GM12878 (cell line): ENCODE data around the gene MAT1A. TPM values are rescaled to one million over a fixed set of nuclear protein-coding genes. Genes with fewer than 3 reads are reported as not detected.
A peak's percentile ranks its signal among the peaks of the same experiment; 100 is the strongest.

Experiments used
- ATAC-seq: fragments of 200-7000 bp; cut with Tn5 transposase; 3 replicates; pipeline ENCODE4 v1.9.1; 2020; ENCODE audit warnings: mild to moderate bottlenecking, moderate library complexity
- BruUV-seq: library from RNA; stranded (reverse); fragments of 400-500 nt; replicated peaks from 2 replicates; lab custom pipeline; 2021; lab: Mats Ljungman, UMichigan
- CTCF ChIA-PET: fragments of 300-600 bp; sonication (Branson Sonifier 250); formaldehyde crosslinking; extraction: SDS; loops from one replicate; lab custom pipeline; 2021; ENCODE audit warnings: inconsistent platforms; lab: Yijun Ruan, JAX
- POLR2A ChIA-PET: fragments of 350-600 bp; formaldehyde crosslinking; extraction: SDS; loops from one replicate; lab custom pipeline; 2021; ENCODE audit warnings: inconsistent platforms; lab: Charles Lee
- RAD21 ChIA-PET: fragments of 300-600 bp; sonication (Branson Sonifier 250); formaldehyde crosslinking; loops from one replicate; lab custom pipeline; 2023; ENCODE audit warnings: antibody characterized with exemption; ENCODE audit not compliant: unreplicated experiment; lab: Charles Lee
- SMC1A ChIA-PET: fragments of 300-600 bp; sonication (Branson Sonifier 250); formaldehyde crosslinking; loops from one replicate; lab custom pipeline; 2023; ENCODE audit not compliant: unreplicated experiment, uncharacterized antibody; lab: Charles Lee
- DNase-seq: peaks from one replicate; pipeline ENCODE4 v3.0.0-alpha.2; 2011; ENCODE audit warnings: low read depth, low spot score
- FAIRE-seq: peaks from 3 replicates; lab custom pipeline; 2011; peaks lifted over from hg19 to GRCh38; lab: Jason Lieb, UNC
- H2AFZ ChIP-seq: 2 replicates; pipeline ENCODE4 v1.6.0; 2011; ENCODE audit warnings: low read depth, low read length, control low read depth; ENCODE audit not compliant: control insufficient read depth
- H3K27ac ChIP-seq: 2 replicates; pipeline ENCODE4 v1.5.1; 2011; ENCODE audit warnings: control low read depth; ENCODE audit not compliant: control insufficient read depth, insufficient read depth
- H3K27me3 ChIP-seq, 2 experiments: replicated peaks in 1 of 2; 2 replicates each; pipeline versions ENCODE4 v1.6.0 to v1.6.1; 2011; ENCODE audit warnings: low read length in 1 of 2; ENCODE audit not compliant: control insufficient read depth in 2 of 2, insufficient read depth in 2 of 2
- H3K36me3 ChIP-seq, 2 experiments: 2 replicates each; pipeline ENCODE4 v1.5.1; 2011; ENCODE audit warnings: low read length in 1 of 2; ENCODE audit not compliant: control insufficient read depth in 2 of 2, insufficient read depth in 2 of 2
- H3K4me1 ChIP-seq: 2 replicates; pipeline ENCODE4 v1.6.1; 2011; ENCODE audit warnings: mild to moderate bottlenecking, low read length, moderate library complexity, mixed read lengths; ENCODE audit not compliant: control insufficient read depth, insufficient read depth
- H3K4me2 ChIP-seq: 2 replicates; pipeline ENCODE4 v1.6.0; 2011; ENCODE audit warnings: control low read depth; ENCODE audit not compliant: control insufficient read depth, insufficient read depth
- H3K4me3 ChIP-seq: fragments of 200-600 bp; sonication (generic); 2 replicates; pipeline ENCODE4 v1.5.1; 2016
- H3K79me2 ChIP-seq: 2 replicates; pipeline ENCODE4 v1.6.0; 2011; ENCODE audit warnings: low read length; ENCODE audit not compliant: control insufficient read depth, insufficient read depth
- H3K9ac ChIP-seq: 2 replicates; pipeline ENCODE4 v1.8.0; 2011; ENCODE audit warnings: low read length, control low read depth, mixed read lengths; ENCODE audit not compliant: control insufficient read depth, insufficient read depth
- H3K9me3 ChIP-seq: replicated peaks from 3 replicates; pipeline ENCODE4 v1.5.1; 2011; ENCODE audit warnings: mild to moderate bottlenecking, low read length; ENCODE audit not compliant: control insufficient read depth, insufficient read depth
- H4K20me1 ChIP-seq: 2 replicates; pipeline ENCODE4 v1.6.0; 2011; ENCODE audit not compliant: control insufficient read depth, insufficient read depth
- BCLAF1 ChIP-seq: fragments of 450-650 bp; IDR thresholded peaks from 2 replicates; pipeline ENCODE4 v1.6.1; 2017; ENCODE audit warnings: antibody characterized with exemption, mild to moderate bottlenecking, moderate library complexity
- MYC ChIP-seq: IDR thresholded peaks from 2 replicates; pipeline ENCODE4 v1.6.1; 2011; ENCODE audit warnings: mild to moderate bottlenecking, low read length, moderate library complexity, inconsistent platforms; ENCODE audit not compliant: insufficient read depth, insufficient replicate concordance, insufficient read length, severe bottlenecking
- NFYB ChIP-seq: IDR thresholded peaks from 2 replicates; pipeline ENCODE4 v1.6.1; 2011; ENCODE audit warnings: low read depth, mild to moderate bottlenecking, low read length, improper control_type of control experiment, moderate library complexity; ENCODE audit not compliant: insufficient read depth
- POU2F2 ChIP-seq: IDR thresholded peaks from 3 replicates; pipeline ENCODE4 v1.6.1; 2011; ENCODE audit warnings: low read depth, mild to moderate bottlenecking, low read length, borderline replicate concordance
- RAD51 ChIP-seq: fragments of 450-650 bp; IDR thresholded peaks from 2 replicates; pipeline ENCODE4 v1.6.1; 2016; ENCODE audit warnings: moderate library complexity, mild to moderate bottlenecking, inconsistent platforms
- RCOR1 ChIP-seq: conservative IDR thresholded peaks from 2 replicates; pipeline ENCODE4 v1.6.1; 2012; ENCODE audit warnings: low read depth, low read length, improper control_type of control experiment
- RELB ChIP-seq: fragments of 450-650 bp; IDR thresholded peaks from 2 replicates; pipeline ENCODE4 v1.6.1; 2017; ENCODE audit warnings: low read depth, mild to moderate bottlenecking, moderate library complexity
- SMC3 ChIP-seq: IDR thresholded peaks from 2 replicates; pipeline ENCODE4 v1.6.1; 2011; ENCODE audit warnings: low read length, improper control_type of control experiment, borderline replicate concordance
- SPI1 ChIP-seq: IDR thresholded peaks from 2 replicates; pipeline ENCODE4 v1.6.1; 2011; ENCODE audit warnings: low read depth, mild to moderate bottlenecking, low read length, moderate library complexity, borderline replicate concordance; ENCODE audit not compliant: insufficient read depth
- SRF ChIP-seq, 2 experiments: IDR thresholded peaks; 2 replicates each; pipeline ENCODE4 v1.6.1; 2011; ENCODE audit warnings: low read depth in 2 of 2, low read length in 2 of 2, mild to moderate bottlenecking in 1 of 2, moderate library complexity in 1 of 2
- ZNF207 ChIP-seq: fragments of 450-650 bp; IDR thresholded peaks from 2 replicates; pipeline ENCODE4 v1.6.1; 2014; ENCODE audit warnings: antibody characterized with exemption, mild to moderate bottlenecking, borderline replicate concordance
- ZNF687 ChIP-seq: fragments of 450-650 bp; IDR thresholded peaks from 2 replicates; pipeline ENCODE4 v1.6.1; 2017; ENCODE audit warnings: mild to moderate bottlenecking, moderate library complexity
- WGBS: methylation state at CpG from one replicate; pipeline ENCODE4 v1.1.6; 2016; ENCODE audit warnings: low lambda C conversion rate; ENCODE audit not compliant: insufficient replicate concordance, insufficient coverage; ENCODE audit errors: missing lambda C conversion rate; 5-methylcytosine and 5-hydroxymethylcytosine counted together
- in situ Hi-C: fragments of 300-500 bp; cut with MboI; formaldehyde crosslinking; loops from 9 replicates; pipeline ENCODE4 v1.14.3; 2018; ENCODE audit warnings: mixed read lengths
- intact Hi-C: fragments of 100-400 bp; cut with micrococcal nuclease; formaldehyde crosslinking; loops from one replicate; pipeline ENCODE4 v1.14.2; 2022; ENCODE audit not compliant: unreplicated experiment
- polyA plus RNA-seq, 11 experiments: library from polyadenylated mRNA; depleted of rRNA in 4 of 11; unstranded in 6 of 11; stranded (reverse) in 5 of 11; fragments of >200 nt; fragmentation: Nextera tagmentation in 4 of 11; fragmentation: Illumina TruSeq in 1 of 11; extraction: Ambion mirVana in 4 of 11; extraction: Trizol in 1 of 11; gene quantifications; 1 replicate in 1 of 11; 2 replicates in 10 of 11; pipeline versions ENCODE4 v1.2.1 to v1.2.3, GENCODE V29; 2011 to 2016; ENCODE audit warnings: inconsistent platforms in 2 of 11, missing spikeins in 2 of 11, low read depth in 1 of 11
- total RNA-seq, 4 experiments: library from RNA; depleted of rRNA in 3 of 4; stranded (reverse); fragments of >200 nt in 3 of 4; fragmentation: Illumina TruSeq in 1 of 4; extraction: Trizol in 1 of 4; gene quantifications; 2 replicates each; pipeline versions ENCODE4 v1.2.1 to v1.2.3, GENCODE V29; 2013 to 2021

MAT1A gene
- total and polyA plus RNA-seq, 10 of the 15 experiments (the other 5 are each of a cell fraction or from before 2014, with no cell fraction given) = 0.23 TPM; not detected in 9

GRCh38 chr10:80260295-80261243, 28.9 kb downstream of the MAT1A start:
- POLR2A ChIA-PET = no interaction called here
- 31% methylated on average over 19 of the region's 19 CpGs for WGBS
- H3K4me3 ChIP-seq = no peak overlapping the region
- BruUV-seq = no TSS peak
- CTCF ChIA-PET = interaction anchor here (0.6 to 3.3 kb wide), 15 partner anchors 9 to 202 kb away, joined by 3 to 20 read pairs (median 3); no protein-coding TSS in a partner anchor
- DNase-seq = no peak
- intact Hi-C loops = loop anchor here (1.0 kb wide), 1 partner anchor 117 kb away; no protein-coding TSS in a partner anchor
- H3K9me3 ChIP-seq = no peaks in the 10 kb centered on the region
- RAD21 ChIA-PET = interaction anchor here (1.2 kb wide), 1 partner anchor 114 kb away, joined by 4 read pairs; no protein-coding TSS in a partner anchor
- FAIRE-seq = peak; percentile 31
- ATAC-seq = peak; percentile 74
- no peak overlapping the region for H2AFZ ChIP-seq
- H3K9ac ChIP-seq = no peak overlapping the region
- no peaks in the 10 kb centered on the region for H3K4me1 ChIP-seq
- SMC1A ChIA-PET = interaction anchor here (1.1 kb wide), 1 partner anchor 119 kb away, joined by 4 read pairs; no protein-coding TSS in a partner anchor
- peaks cover 0 to 3% of the 10 kb centered on the region in 2 experiments; a peak in 1 of 4 replicates for H3K27me3 ChIP-seq
- no peaks in the 10 kb centered on the region for H3K36me3 ChIP-seq
- in situ Hi-C loops = no loop called here
- no peaks in the 10 kb centered on the region for H3K79me2 ChIP-seq
- no peaks in the 10 kb centered on the region; the same call in 1 of the 2 replicates for H4K20me1 ChIP-seq
- H3K4me2 ChIP-seq = no peak overlapping the region
- no peak overlapping the region for H3K27ac ChIP-seq
- no peak for TF ChIP-seq POU2F2
- TF ChIP-seq SMC3 = peak; percentile 30; the same call in 1 of the 2 replicates
- no peak for TF ChIP-seq RCOR1
- TF ChIP-seq SRF (IDR thresholded peaks at IDR 0.05; ENCODE audit: low read depth in 2 of 2, low read length in 2 of 2) = no peak
- TF ChIP-seq SPI1 = no peak
- no peak for TF ChIP-seq RAD51
- no peak for TF ChIP-seq ZNF687
- no peak for TF ChIP-seq RELB
- TF ChIP-seq MYC = no peak
- no peak for TF ChIP-seq ZNF207
- TF ChIP-seq NFYB = no peak
- TF ChIP-seq BCLAF1 = no peak
